HG02981 (cell line): ENCODE measurements around the gene LMO1.

Experiments
- ATAC-seq: cut with Tn5 transposase; IDR thresholded peaks from one replicate; pipeline ENCODE4 v1.9.1; 2021; ENCODE audit warnings: mild to moderate bottlenecking, moderate library complexity; ENCODE audit not compliant: unreplicated experiment

The LMO1 gene

GRCh38 chr11:8288824-8289491 lies 25.3 kb upstream of the LMO1 start:
- ATAC-seq: no peak

GRCh38 chr11:8288166-8288772 lies 24.6 kb upstream of the LMO1 start:
- no peak for ATAC-seq

- no peak for ATAC-seq
Observed at GRCh38 chr11:8287703-8288102, 24.0 kb upstream of the LMO1 start.

GRCh38 chr11:8287297-8287696 lies 23.6 kb upstream of the LMO1 start:
- ATAC-seq: no peak

GRCh38 chr11:8286886-8287285 lies 23.2 kb upstream of the LMO1 start:
- ATAC-seq: no peak

- no peak for ATAC-seq
Observed at GRCh38 chr11:8285796-8286195, 22.1 kb upstream of the LMO1 start.

- no peak for ATAC-seq
Observed at GRCh38 chr11:8285228-8285627, 21.6 kb upstream of the LMO1 start.

GRCh38 chr11:8283465-8284230 lies 20.0 kb upstream of the LMO1 start:
- no peak for ATAC-seq

- no peak for ATAC-seq
Observed at GRCh38 chr11:8283100-8283464, 19.4 kb upstream of the LMO1 start.

GRCh38 chr11:8282631-8283030 lies 19.0 kb upstream of the LMO1 start:
- ATAC-seq: no peak

- ATAC-seq: no peak
Observed at GRCh38 chr11:8281266-8281665, 17.6 kb upstream of the LMO1 start.

- ATAC-seq: no peak
Observed at GRCh38 chr11:8277691-8278090, 14.0 kb upstream of the LMO1 start.

GRCh38 chr11:8276528-8276927 lies 12.8 kb upstream of the LMO1 start:
- ATAC-seq: no peak

GRCh38 chr11:8273287-8273686 lies 9.6 kb upstream of the LMO1 start:
- ATAC-seq: no peak

GRCh38 chr11:8271106-8271886 lies 7.6 kb upstream of the LMO1 start:
- ATAC-seq: no peak

- ATAC-seq: no peak
Observed at GRCh38 chr11:8269636-8270035, 6.0 kb upstream of the LMO1 start.

- no peak for ATAC-seq
Observed at GRCh38 chr11:8268530-8269400, 5.1 kb upstream of the LMO1 start.

GRCh38 chr11:8267831-8268529 lies 4.3 kb upstream of the LMO1 start:
- no peak for ATAC-seq

- no peak for ATAC-seq
Observed at GRCh38 chr11:8267280-8267679, 3.6 kb upstream of the LMO1 start.
